HG02610 (cell line): ENCODE data around the gene LRRC45.
"Not testable (repeated sequence)": the region's sequence is repeated elsewhere in the genome, so short reads cannot be mapped to it uniquely, and the experiment has no call there.

ENCODE experiments used
- ATAC-seq: cut with Tn5 transposase; IDR thresholded peaks from one replicate; pipeline ENCODE4 v1.9.1; 2021; ENCODE audit warnings: mild to moderate bottlenecking, moderate library complexity; ENCODE audit not compliant: unreplicated experiment

The LRRC45 gene

GRCh38 chr17:82031885-82032627, 9.0 kb downstream of the LRRC45 start:
- ATAC-seq = no peak

- ATAC-seq = no peak
These were observed 10.4 kb downstream of the LRRC45 start for GRCh38 chr17:82033359-82034085.

GRCh38 chr17:82034371-82035011, 11.4 kb downstream of the LRRC45 start:
- no peak for ATAC-seq

- ATAC-seq = no peak
These were observed 12.4 kb downstream of the LRRC45 start for GRCh38 chr17:82035488-82035887.

- ATAC-seq = no peak
These were observed 13.0 kb downstream of the LRRC45 start for GRCh38 chr17:82035956-82036633.

- no peak for ATAC-seq
These were observed 13.6 kb downstream of the LRRC45 start for GRCh38 chr17:82036634-82037091.

- ATAC-seq = peak; percentile 91
These were observed 14.2 kb downstream of the LRRC45 start, which contains the start of gene DCXR for GRCh38 chr17:82037092-82037888. DCXR (minus strand) TSS chr17:82037697; CDS start chr17:82037682, 15 bp downstream.

- no peak for ATAC-seq
These were observed 14.7 kb downstream of the LRRC45 start for GRCh38 chr17:82037889-82038195.

- not testable (repeated sequence) for ATAC-seq
These were observed 15.8 kb downstream of the LRRC45 start for GRCh38 chr17:82038796-82039409.

- no peak for ATAC-seq
These were observed 16.7 kb downstream of the LRRC45 start for GRCh38 chr17:82039695-82040299.

GRCh38 chr17:82041144-82041814, 18.2 kb downstream of the LRRC45 start:
- no peak for ATAC-seq

- no peak for ATAC-seq
These were observed 19.5 kb downstream of the LRRC45 start for GRCh38 chr17:82042649-82043048.

GRCh38 chr17:82043507-82043906, 20.4 kb downstream of the LRRC45 start:
- ATAC-seq = no peak

- no peak for ATAC-seq
These were observed 22.9 kb downstream of the LRRC45 start for GRCh38 chr17:82045936-82046484.

- ATAC-seq = no peak
These were observed 23.8 kb downstream of the LRRC45 start for GRCh38 chr17:82046903-82047302.

- no peak for ATAC-seq
These were observed 24.3 kb downstream of the LRRC45 start for GRCh38 chr17:82047379-82047778.

- no peak for ATAC-seq
These were observed 24.9 kb downstream of the LRRC45 start for GRCh38 chr17:82047914-82048570.

GRCh38 chr17:82048571-82048971, 25.5 kb downstream of the LRRC45 start:
- no peak for ATAC-seq
